Sciatic nerve (tissue), 1 donor: ENCODE results near the gene SPSB1. TPM values are rescaled to one million over a fixed set of nuclear protein-coding genes. Genes with fewer than 3 reads are reported as not detected.

Source experiments
- total RNA-seq: library from RNA; stranded (reverse); fragmentation: NEBNext Ultra II Directional; extraction: Animal tissue kit (Norgen Biotek cat#: 25700); gene quantifications from one replicate; pipeline ENCODE4 v1.2.1, GENCODE V29; 2021
- donor health status: DM: no; HTN: no; CAD: no.

SPSB1 gene
- total RNA-seq, 1 donor from 2014 or later, result 20.1 TPM

Other genes starting within 250 kb of the SPSB1 start
- gene SLC2A5, start 223.3 kb upstream of the SPSB1 start, total RNA-seq, result 9.4 TPM
- 8.6 TPM for gene GPR157, start 163.8 kb upstream of the SPSB1 start, total RNA-seq
- 52.9 TPM for gene H6PD, start 58.1 kb upstream of the SPSB1 start, total RNA-seq
- 2.9 TPM for gene SLC25A33, start 246.6 kb downstream of the SPSB1 start, total RNA-seq